Left renal cortex interstitium (tissue), 4 donors: ENCODE data around the gene LUC7L3. TPM values are rescaled to one million over a fixed set of nuclear protein-coding genes. Genes with fewer than 3 reads are reported as not detected.

Experiments used
- DNase-seq, 4 donors: peaks; one replicate each; pipeline ENCODE4 v3.0.0-alpha.2; 2013; ENCODE audit warnings: low read depth in 4 of 4, low spot score in 2 of 4, missing footprints in 1 of 4
- polyA plus RNA-seq, 4 donors: library from polyadenylated mRNA; unstranded; fragments of 120-200 nt; gene quantifications; one replicate each; pipeline ENCODE4 v1.2.1, GENCODE V29; 2013; ENCODE audit not compliant: insufficient read length in 4 of 4

Gene LUC7L3
- polyA plus RNA-seq, 4 donors = 458 to 697 (median 608) TPM

DNA sequence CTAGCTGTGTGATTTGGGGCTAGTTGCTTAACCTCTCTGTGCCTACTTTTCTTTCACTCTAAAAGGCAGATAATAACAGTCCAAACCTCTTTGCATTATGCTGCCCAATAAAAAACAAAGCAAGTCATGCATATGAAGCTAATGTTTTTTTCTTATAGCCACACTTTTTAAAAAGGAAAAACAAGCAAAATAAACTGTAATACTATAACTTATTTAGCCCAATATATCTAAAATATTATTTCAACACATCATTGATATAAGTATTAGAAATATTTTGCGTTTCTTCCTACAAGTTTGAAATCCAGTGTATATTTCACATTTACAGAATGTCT, 34.1 kb upstream of the LUC7L3 start:
- DNase-seq = no peak

DNA sequence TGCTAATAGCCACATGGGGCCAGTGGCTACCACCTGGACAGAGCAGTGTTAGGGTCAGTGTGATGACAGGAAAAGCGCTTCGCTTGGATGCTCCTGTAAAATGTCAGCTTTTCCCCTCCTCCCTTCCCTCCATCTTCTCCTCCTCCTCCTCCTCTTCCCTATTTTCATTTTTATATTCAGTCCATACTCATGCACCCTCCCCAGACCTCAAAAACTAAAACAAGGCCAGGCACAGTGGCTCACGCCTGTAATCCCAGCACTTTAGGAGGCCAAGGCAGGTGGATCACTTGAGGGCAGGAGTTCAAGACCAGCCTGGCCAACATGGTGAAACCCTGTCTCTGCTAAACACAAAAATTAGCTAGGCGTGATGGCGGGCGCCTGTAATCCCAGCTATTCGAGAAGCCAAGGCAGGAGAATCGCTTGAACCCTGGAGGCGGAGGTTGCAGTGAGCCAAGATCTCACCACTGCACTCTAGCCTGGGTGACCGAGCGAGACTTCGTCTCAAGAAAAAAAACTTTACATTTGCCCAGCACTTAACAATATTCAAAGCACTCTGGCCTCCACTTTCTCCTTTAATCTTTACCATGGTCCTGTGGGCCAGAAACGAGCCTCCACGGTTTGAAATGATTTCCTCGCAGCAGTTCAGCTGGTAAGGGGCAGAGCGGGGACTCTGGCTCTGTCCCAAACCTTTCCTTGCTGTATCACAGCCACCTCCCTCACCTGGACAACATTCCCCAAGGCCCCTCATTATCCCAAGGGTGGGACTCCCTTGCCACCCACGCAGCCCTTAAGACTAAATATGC, 33.5 kb upstream of the LUC7L3 start:
- DNase-seq = no peak

DNA sequence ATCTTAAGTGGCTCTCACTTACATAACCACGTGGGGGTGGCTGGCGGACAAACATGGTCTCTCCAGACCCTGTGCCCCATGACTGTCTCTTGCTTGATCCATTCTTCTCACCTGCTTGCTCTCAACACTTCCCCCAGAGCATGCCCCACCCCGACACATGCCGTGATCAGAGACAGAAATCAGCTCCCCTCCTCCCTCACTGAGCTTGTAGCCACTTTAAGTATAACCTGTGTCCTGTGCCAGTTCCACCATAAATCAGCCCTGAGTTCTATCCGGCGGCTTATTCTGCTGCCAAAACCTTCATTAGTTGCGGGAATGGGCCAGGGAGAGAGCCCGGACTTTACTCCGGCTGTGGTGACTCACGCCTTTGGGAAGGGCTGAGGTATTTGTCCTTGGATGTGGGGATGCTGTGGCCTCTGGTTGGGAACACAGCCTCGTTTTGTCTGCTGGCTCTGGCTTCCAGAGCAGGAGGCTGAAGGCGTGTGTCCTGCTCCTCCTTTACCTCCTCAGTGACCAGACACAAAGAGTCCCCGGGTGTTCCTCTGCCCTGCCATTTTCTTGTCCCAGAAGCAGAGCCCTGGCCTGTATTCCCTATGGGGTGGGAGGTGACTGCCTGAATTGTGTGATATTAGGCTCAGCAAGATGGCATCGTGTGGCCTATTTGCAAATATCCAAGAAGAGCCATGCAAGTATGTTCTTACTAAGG, 32.8 kb upstream of the LUC7L3 start:
- DNase-seq = no peak

DNA sequence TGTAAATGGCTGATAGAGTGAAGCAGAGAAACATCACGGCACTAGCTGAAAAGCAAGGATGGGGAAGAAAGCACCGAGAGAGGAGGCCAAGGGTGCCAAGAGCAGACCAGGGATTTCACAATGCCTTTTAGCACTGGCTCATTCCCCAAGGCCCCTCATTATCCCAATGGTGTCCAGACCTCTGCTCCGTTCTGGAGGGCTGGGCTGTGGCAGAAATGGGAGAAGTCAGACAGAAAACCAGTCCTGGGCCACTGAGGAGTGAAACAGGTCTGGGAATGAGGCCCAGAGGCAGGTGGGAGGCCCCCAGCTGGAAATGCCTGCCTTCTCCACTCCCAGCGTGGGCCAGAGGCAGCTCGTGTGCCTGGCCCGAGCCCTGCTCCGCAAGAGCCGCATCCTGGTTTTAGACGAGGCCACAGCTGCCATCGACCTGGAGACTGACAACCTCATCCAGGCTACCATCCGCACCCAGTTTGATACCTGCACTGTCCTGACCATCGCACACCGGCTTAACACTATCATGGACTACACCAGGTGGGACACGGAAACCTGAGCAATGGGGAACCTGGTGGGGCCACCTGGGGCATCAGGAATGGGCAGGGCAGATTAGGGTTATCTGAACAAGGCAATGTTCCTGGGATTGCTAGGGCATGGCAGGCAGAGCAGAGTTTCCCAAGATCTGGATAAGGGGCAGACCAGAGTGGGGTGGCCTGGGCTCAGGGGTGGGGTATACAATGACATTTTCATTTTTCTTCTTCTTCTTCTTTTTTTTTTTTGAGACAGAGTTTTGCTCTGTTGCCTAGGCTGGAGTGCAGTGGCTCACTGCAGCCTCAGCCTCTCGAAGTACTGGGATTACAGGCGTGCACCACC, 32.0 kb upstream of the LUC7L3 start:
- no peak for DNase-seq

DNA sequence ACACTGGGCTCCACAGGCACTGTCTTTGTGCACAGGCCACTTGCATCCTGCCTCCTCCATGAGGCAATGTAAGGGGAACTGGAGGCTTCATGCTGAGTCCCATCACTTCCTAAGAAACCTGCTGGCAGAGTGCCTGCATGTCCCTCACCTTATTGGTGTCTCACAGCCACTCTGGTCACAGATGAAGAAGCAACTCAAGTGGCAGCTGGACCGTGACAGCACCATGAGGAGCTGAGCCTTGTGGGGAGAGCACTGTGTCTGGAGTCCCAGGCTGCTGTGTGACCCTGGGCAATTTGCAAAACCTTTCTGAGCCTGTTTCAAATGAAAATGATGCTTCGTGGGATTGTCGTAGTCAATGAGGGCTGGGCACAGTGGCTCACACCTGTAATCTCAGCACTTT, 31.2 kb upstream of the LUC7L3 start:
- no peak for DNase-seq

DNA sequence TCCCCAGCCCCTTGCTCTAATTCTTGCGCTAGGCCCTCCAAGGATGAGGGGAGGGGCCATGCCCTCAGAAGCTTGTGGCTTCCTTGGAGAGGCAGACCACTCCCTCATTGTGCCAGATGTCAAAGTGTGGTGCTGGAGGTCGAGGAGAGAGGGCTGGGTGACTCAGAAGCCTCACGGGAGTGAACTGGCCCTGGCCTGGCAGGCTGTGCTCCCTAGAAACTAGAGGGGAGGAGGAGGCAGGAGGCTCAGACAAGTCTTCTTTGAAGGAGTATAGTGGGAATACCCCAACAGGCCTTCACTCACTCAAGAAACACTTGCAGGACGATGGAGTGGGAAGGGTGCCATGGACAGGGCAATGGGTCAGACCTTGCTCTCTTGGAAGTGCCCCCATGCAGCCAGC, 30.2 kb upstream of the LUC7L3 start:
- no peak for DNase-seq

DNA sequence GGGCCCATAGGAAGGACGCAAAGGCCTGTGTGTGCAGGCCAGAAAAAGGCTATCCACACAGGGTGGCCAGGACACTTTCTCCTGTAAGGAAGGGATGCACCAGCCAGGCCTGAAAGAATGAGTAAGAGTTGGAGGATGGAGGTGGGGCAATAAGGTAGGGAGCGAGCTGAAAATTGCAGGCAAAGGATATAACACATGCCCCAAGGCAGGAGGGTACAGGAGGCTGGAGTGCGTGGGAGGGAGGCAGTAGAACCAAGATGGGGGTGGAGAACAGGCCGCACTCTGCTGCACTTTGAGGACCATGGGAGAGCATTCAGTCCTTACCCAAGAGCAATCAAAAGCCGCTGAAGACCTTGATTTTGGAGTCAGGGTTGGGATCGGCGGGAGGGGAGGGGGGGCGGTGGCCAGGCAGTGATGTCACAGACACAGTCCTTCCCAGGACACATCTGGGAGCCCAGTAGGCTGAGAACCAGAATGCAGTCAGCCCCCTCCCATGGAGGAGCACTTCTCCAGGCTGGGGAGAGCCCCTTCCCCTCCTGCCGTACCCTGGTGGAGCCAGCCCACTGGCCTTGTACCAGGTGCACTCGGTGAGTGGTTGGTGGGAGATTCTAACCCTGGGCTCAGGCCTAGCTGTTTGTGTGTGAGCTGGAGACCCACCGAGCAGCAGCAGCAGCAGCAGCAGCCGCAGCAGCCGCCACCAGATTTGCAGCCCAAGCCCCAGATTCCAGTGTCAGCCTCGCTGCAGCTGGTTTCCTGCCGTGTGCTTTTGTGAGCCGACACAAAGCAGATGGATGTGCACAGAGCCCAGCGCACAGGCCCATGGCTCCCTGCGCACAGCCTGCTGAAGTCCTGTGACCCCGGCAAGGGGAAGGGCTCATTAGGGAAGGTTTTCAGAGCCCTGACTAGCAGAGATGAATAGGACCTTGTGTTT, 29.2 kb upstream of the LUC7L3 start:
- no peak for DNase-seq

DNA sequence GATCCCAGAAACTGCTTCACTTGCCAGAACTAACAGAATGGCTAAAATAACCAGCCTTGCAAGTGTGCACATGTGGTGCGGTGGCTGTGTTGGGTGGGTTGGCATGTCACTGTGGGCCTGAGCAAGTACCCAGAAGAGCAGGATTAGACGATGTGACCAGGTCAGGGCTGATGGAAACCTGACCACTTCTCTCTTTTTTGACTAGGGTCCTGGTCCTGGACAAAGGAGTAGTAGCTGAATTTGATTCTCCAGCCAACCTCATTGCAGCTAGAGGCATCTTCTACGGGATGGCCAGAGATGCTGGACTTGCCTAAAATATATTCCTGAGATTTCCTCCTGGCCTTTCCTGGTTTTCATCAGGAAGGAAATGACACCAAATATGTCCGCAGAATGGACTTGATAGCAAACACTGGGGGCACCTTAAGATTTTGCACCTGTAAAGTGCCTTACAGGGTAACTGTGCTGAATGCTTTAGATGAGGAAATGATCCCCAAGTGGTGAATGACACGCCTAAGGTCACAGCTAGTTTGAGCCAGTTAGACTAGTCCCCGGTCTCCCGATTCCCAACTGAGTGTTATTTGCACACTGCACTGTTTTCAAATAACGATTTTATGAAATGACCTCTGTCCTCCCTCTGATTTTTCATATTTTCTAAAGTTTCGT, 28.4 kb upstream of the LUC7L3 start:
- DNase-seq = no peak

DNA sequence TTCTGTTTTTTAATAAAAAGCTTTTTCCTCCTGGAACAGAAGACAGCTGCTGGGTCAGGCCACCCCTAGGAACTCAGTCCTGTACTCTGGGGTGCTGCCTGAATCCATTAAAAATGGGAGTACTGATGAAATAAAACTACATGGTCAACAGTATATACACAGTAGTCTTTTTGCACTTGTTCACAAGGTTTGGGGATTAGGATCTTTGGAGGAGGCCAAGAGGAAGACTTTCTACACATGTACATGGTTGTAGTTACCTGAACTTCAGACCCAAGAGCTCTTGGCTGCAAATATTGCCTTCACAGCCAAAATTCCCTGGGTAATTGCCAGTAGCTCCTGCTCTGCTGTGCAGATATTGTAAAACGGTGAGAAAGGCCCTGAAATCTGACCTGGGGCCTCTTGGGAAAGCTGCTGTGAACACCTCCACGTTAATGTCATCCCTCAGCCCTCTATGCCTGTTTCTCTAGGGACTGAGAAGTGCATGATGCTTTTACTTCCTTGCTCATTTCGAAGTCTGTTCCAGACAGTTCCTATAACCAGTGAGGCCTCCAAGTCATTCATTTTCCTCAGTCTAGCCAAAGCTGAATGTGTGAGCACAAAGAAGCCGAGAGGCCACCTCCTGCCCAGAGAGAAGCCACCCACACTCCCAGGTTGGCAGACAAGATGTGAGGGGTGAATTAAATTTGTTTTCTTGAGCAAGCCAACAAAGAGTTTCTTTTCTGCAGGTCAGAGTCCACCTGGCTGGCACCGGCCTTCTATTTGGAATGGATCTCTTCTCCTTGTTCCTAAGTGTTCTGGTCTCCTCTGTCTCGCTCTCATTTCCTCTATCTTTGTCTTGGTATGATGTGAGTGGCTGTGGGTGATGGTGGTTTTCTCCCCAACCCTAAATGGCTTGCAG, 27.6 kb upstream of the LUC7L3 start:
- DNase-seq = no peak

DNA sequence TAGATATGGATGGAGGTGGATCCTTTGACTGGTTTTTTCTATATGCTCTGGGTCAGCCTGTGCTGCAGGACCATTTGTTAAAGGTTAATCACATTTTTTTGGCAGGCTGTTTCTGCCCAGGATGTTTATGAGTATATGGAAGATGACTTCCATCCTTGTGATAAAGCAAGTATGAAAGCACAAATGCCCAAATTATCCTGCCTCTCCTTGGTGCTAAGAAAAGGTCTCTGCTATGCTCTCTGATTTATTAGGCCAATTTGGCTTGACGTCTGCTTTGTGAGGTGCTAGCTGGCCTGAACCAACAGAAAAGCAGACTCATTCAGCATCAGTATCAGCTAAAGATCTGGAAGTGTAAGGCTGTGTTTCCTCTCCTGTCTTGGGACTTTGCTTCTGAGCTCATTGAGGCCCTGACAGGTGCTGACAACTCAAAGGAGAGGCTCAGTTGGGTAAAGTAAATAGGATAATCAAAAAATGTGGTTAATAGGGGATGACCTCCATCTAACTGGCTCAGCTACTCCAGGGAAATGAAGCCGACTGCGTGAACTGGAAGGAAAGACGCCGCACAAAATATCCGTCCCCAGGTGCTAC, 26.9 kb upstream of the LUC7L3 start:
- no peak for DNase-seq

DNA sequence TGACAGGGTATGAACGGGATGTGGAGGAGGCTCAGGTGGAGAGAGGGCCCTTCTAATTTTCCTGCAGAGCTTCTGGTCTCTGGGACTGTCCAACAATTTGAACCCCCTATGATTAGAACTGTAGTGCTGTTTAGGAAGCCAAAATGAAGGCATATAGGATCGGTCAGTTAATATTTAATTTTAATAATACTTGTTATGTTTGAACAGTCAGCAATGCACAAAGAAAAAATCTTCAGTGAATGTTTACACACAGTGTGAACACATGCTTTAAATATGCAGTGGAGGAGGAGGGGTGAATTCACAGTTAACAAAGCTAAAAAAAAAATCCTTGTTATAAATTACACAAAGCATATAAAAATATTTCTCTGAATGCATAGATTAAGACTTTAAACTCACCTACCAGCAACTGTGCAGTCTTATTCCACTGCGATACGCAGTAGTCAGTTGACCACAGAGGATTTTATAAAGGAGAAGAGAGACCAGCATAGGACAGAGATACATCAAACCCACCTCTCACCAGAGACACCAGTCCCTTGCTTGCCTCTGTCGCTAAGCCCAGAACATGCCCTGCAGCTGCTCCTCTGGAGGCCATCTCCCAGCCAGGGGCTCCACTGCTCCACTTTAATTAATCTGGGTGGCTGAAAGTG, 26.2 kb upstream of the LUC7L3 start:
- DNase-seq = no peak

DNA sequence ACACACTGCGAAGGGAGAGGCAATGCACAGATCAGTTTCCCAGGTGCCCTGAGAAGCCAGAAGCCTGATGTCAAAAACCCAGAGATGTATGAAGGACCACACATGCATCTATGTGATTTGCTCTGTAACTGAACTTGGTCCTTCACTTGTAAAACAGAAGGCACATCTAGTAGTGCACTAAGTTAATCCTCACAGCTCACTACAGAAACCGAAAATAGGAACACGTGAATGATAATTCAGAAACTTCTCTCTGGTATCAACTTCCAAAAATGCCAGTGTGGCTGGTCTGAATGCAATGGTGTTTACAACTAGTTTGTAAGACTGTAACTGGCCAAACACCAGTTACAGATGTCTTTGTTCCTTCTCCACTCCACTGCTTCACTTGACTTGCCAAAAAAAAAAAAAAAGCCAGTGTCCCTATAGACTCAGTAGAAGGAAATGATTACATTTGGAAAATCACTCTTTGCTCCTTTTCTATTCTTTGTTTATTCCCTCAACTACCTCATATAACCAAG, 23.0 kb upstream of the LUC7L3 start:
- DNase-seq = no peak

DNA sequence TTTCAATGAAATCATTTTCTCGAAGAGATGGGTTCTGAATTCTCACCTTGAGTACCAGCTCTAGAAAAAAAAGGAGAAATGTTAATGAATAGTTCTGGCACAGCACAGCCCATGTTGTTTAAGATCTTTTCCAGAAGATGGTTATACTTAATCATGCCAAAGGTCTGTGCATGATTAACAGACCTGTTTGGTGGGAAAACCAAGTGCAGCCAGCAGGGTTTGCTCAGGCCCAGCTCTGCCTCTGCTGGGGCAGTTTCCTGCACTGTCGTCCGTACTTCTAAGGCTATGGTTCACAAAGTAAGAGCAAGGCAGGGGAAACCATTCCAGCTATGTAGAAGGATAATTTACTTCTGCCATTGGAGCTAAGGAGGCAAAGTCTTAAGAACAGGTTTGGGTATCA, 22.3 kb upstream of the LUC7L3 start:
- no peak for DNase-seq

DNA sequence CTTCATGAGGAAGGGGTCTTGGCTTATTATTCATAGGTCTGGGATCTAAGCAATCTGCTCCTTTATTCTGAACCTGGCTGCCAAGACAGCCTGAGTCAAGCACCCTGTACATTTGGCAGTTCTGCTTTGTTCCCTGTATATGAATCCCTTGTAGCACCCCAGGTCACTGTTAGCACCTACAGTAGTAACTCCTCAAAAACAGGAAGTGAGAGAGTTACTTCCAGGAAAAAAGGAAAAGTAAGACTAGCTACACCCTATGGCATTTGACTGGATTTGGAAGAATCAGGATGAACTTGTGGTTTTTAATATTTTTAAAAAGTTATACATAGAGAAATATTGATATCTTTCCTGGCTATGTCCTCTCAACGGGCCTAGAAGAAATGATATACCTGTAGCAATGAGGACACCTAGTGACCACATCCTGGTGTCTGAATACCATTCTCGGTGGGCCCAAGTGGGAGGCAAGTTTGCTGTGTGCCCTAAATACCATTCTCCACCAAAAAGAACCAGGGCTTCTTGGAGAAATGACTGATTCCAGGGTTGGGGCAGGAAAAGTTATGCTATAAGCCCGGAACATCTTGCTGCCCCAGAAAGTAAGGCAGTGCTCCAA, 21.6 kb upstream of the LUC7L3 start:
- DNase-seq = no peak

DNA sequence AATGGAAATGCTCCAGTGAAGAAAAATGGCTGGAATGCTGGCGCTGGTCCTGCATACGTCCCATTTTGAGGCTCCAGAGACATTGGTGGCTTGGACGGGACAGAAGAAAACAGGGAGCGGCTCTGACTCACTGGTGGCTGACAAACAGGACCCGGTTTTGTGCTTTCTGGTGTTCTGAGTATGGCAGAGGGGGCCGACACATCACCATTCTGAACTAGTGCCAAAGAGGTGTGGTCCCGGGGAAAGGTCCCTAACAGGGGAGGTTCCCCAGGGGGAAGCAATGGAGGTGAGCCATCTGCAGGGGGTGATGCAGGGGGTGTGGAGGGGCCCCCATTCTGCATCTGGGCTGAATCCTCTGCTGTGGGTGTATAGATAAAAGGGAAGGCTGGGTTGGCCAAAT, 20.0 kb upstream of the LUC7L3 start:
- DNase-seq = no peak

DNA sequence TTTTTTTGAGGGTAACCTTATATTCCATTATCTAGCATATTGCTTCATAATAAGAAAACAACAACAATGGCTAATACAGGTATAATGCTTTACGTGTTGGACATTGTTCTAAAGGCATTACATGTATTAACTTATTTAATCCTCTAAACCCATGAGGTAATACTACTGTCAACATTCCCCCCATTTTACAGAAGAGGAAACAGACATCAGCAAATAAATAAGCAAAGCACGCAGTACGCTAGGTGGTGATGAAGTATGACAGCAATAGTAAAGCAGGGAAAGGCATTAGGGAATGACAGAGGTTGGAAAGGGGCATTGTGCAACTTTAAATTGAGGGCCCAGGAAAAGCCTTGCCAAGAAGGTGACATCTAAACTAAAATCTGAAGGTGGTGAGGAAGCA, 16.2 kb upstream of the LUC7L3 start:
- no peak for DNase-seq

DNA sequence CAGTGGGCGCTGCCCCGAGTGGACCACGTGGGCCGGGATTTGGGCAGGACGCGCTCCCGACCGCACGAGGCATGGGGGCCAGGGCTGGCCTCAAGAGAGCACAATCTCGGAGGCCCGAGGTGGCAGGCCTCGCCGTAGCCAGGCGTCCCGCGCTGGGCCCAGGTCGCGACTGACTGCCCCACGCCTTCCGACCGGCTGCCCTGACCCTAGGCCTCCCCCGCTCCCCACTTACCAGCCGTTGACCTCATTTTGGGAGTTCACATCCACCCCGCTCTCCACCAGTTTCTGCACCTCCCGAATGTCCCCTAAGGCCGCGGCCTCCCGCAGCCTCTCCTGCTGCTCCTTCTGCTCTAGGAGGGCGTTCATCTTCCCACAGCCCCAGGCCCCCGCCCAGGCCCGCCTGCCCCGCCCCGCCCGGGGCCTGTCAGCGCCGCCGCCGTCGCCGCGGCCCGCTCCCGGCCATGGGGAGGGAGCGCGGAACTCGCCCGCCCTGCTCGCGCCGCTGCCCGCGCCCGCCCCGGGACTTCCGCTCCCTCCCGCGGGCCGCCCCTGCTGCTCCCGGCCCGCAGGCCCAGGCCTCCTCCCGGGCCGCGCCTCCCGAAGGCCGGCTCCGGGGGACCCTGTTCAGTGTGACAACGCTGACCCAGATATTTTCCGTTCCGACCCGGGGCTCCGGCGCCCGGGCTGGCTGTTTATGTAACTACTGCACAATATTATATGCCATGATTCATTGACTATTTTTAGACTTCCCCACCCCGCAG, 11.9 kb upstream of the LUC7L3 start, which contains the start of gene ANKRD40:
Gene ANKRD40 (minus strand): TSS at position 626 of the 761 bp plus-strand sequence. CDS start 260 bp downstream, at position 366.
- peak; percentile 60 to 75 (median 72) for DNase-seq
